ENCODE data around the gene OSTN.
"Not testable (repeated sequence)": the region's sequence is repeated elsewhere in the genome, so short reads cannot be mapped to it uniquely, and the experiment has no call there.

The OSTN gene

GRCh38 chr3:191198932-191199331 is at the start of gene OSTN:
Gene OSTN, plus strand, starts transcription at chr3:191199241. Its CDS starts 13,292 bp downstream, at chr3:191212533.
- no peak for DNase-seq

GRCh38 chr3:191151653-191152052 is 47.4 kb upstream of the OSTN start:
- no peak for DNase-seq

- no peak for DNase-seq
Measured at GRCh38 chr3:191154827-191155226, 44.2 kb upstream of the OSTN start.

GRCh38 chr3:191158247-191158646 is 40.8 kb upstream of the OSTN start:
- DNase-seq: no peak

- no peak for DNase-seq
Measured at GRCh38 chr3:191158815-191159214, 40.2 kb upstream of the OSTN start.

GRCh38 chr3:191165802-191166201 is 33.2 kb upstream of the OSTN start:
- no peak for DNase-seq

- no peak for DNase-seq
Measured at GRCh38 chr3:191166368-191166767, 32.7 kb upstream of the OSTN start.

- no peak for DNase-seq
Measured at GRCh38 chr3:191169566-191169965, 29.5 kb upstream of the OSTN start.

- DNase-seq: no peak
Measured at GRCh38 chr3:191170097-191170496, 28.9 kb upstream of the OSTN start.

GRCh38 chr3:191175102-191175501 is 23.9 kb upstream of the OSTN start:
- no peak for DNase-seq

- no peak for DNase-seq
Measured at GRCh38 chr3:191176038-191176785, 22.8 kb upstream of the OSTN start.

GRCh38 chr3:191185382-191185781 is 13.7 kb upstream of the OSTN start:
- DNase-seq: not testable (repeated sequence)

GRCh38 chr3:191188246-191188645 is 10.8 kb upstream of the OSTN start:
- DNase-seq: not testable (repeated sequence)

- not testable (repeated sequence) for DNase-seq
Measured at GRCh38 chr3:191192270-191192669, 6.8 kb upstream of the OSTN start.

- DNase-seq: no peak
Measured at GRCh38 chr3:191192941-191193340, 6.1 kb upstream of the OSTN start.

GRCh38 chr3:191197761-191198306 is 1.2 kb upstream of the OSTN start:
- DNase-seq: no peak

- no peak for DNase-seq
Measured at GRCh38 chr3:191198480-191198879, 561 bp upstream of the OSTN start.

GRCh38 chr3:191210032-191210431 is 11.0 kb downstream of the OSTN start:
- no peak for DNase-seq

- DNase-seq: no peak
Measured at GRCh38 chr3:191216510-191216909, 17.5 kb downstream of the OSTN start.

GRCh38 chr3:191217301-191217700 is 18.3 kb downstream of the OSTN start:
- DNase-seq: no peak

- no peak for DNase-seq
Measured at GRCh38 chr3:191220908-191221307, 21.9 kb downstream of the OSTN start.

- DNase-seq: no peak
Measured at GRCh38 chr3:191221638-191222037, 22.6 kb downstream of the OSTN start.

- DNase-seq: no peak
Measured at GRCh38 chr3:191227541-191227940, 28.5 kb downstream of the OSTN start.

- no peak for DNase-seq
Measured at GRCh38 chr3:191234216-191234615, 35.2 kb downstream of the OSTN start.

Measured in stimulated activated CD4-positive, alpha-beta T cell treated with anti-CD3 and anti-CD28 coated beads, Interleukin-12 subunit alpha, Interleukin-12 subunit beta, amount 100 ng/mL, for 4 hours (primary cell).